IPS DF 4.7 (cell line): Measurements from ENCODE around the gene MYLK.
"Not testable (repeated sequence)": the region's sequence is repeated elsewhere in the genome, so short reads cannot be mapped to it uniquely, and the experiment has no call there.

Experiments
- DNase-seq: peaks from one replicate; pipeline ENCODE4 v3.0.0-alpha.2; 2013; ENCODE audit warnings: low spot score; ENCODE audit errors: extremely low read depth

Gene MYLK

GRCh38 chr3:123606527-123606926 lies 277.6 kb downstream of the MYLK start:
- no peak for DNase-seq

- no peak for DNase-seq
Measured at GRCh38 chr3:123605789-123606234, 278.3 kb downstream of the MYLK start.

DNA sequence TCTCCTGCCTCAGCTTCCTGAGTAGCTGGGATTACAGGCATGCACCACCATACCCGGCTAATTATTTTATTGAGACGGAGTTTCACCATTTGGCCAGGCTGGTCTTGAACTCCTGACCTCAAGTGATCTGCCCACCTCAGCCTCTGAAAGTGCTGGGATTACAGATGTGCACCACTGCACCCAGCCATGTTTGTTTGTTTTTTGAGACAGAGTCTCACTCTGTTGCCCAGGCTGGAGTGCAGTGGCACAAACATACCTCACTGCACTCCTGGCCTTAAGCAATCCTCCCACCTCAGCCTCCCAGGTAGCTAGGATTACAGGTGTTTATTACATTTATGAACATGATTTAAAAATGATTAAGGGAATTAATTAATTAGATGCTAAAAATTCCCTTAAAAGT lies 281.0 kb downstream of the MYLK start:
- DNase-seq = not testable (repeated sequence)

- DNase-seq = no peak
Measured at GRCh38 chr3:123602325-123602724, 281.8 kb downstream of the MYLK start.

- DNase-seq = not testable (repeated sequence)
Measured at GRCh38 chr3:123600863-123601262, 283.3 kb downstream of the MYLK start.

DNA sequence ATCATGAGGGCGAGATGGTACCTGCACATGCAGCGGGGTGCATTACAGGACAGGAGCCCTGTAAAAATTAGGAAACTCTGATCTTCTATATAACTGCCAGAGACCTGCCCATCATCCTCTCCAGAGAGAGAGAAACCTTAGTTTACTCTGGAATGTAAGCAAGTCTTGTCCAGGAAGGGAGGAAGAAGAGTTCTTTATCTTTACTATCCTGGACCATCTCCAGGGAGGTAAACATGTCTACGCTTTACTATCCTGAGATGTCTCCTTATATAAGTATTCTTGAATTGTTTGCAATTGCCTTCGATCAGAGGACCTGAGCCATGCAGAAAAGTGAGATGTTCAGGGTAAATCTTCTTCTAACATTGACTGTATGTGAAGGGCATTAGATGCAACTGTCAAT lies 286.6 kb downstream of the MYLK start:
- no peak for DNase-seq

DNA sequence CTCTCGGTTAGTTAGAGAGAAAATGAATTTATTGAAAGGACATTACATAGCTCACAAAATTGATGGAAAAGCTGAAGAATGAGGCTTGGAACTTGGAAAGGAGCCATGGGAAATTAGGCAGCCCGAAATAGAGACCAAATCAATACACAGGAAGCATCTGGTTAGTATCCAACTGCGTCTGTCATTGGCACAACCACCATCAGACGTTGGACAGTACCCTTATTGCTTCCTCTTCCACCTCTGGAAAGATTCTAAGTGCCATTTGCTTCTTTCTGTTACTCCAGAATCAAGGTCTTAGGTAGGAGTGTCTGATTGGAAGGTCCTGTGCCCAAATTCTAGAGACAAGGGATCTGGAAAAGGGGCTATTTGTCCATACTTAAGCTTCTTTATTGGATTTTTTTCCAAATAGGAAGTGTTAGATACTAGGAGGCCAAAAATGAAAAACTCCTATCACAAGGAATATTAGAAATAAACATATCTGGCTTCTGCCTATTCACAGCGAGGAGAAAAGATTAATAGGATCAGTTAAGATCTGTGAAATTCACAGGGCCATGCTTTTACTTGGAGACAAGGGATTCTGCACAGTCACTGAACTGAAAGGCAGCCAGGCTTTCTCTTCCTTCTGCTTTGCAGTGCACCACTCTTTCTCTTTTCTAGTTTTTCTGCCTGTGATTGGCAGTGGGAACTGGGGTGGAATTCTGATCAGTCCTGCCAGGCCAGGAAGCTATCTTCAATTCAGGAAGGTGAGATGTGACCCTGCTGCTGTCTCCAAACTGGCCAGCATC lies 288.5 kb downstream of the MYLK start:
- DNase-seq = no peak

DNA sequence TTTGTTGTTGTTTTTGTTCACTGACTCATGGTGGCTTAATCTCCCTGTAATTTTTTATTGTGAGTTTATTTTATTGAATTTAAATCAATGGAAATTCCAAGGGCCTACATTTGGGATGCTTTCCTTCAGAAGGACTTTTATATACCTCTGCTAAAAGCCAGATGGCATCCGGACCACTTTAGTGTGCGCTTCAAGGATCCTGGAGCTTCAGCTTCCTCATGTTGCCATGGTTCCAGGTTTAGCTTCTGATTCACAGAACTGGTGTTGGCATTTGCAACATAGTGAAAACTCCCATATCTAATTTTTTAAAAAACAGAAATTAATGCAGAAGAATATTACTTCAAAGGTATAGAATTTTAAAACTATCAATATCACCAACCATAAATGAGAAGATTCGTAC lies 290.8 kb downstream of the MYLK start:
- DNase-seq = no peak

DNA sequence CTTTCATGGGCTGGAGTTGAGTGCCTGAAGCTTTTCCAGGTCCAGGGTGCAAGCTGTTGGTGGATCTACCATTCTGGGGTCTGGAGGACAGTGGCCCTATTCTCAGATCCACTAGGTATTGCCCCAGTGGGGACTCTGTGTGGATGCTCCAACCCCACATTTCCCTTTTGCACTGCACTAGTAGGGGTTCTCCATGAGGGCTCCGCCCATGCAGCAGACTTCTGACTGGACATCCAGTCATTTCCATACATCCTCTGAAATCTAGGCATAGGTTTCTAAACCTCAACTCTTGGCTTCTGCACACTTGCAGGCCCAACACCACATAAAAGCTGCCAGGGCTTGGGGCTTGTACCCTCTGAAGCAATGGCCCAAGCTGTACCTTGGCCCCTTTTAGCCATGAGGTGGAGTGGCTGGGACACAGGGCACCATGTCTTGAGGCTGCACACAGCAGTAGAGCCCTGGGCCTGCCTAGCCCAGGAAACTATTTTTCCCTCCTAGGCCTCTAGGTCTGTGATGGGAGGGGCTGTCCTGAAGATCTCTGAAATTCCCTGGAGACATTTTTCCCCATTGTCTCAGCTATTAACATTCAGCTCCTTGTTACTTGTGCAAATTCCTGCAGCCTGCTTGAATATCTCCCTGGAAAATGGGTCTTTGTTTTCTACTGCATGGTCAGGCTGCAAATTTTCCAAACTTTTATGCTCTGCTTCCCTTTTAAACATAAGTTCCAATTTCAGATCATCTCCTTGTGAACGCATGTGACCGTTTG lies 293.3 kb downstream of the MYLK start:
- DNase-seq = no peak

DNA sequence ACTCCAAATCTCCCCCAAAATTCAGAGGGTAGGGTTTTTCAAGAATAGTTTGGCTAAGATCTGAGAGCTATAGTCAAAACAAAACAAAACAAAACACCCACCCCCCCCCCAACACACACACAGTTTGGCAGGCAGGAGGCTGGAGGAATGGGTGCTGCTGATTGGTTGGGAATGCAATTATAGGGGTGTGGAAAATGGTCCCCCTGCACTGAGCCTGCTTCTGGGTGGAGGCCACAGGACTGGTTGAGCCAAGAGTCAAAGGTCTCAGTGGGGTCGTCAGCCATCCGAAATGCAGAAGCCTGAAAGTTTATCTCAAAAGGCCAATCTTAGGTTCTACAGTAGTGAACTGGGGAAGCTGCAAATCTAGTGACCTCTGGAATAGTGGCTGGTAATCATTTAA lies 296.7 kb downstream of the MYLK start:
- no peak for DNase-seq

DNA sequence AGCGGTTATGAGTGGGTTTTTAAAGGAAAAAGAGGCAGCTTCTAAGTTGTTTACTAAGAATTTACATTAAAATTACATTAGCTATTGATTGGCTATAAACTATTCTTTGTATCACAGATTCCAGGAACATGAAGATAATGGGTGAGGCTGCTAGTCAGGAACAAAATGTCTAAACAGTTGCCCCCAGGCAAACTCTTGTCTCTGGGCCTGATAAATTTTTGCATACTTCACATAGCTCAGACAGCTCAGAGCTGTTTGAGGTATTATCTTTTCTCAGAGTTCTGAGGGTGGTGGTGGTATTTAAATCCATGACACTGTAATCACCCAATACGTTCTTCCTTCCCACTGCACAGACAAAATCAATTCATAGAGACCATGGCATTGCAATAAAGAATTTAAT lies 297.2 kb downstream of the MYLK start:
- no peak for DNase-seq

GRCh38 chr3:123586131-123586530 lies 298.0 kb downstream of the MYLK start:
- DNase-seq = no peak

- DNase-seq = peak; percentile 90
Measured at GRCh38 chr3:123584988-123585937, 298.9 kb downstream of the MYLK start, which contains the start of gene HACD2. HACD2 (minus strand) TSS chr3:123585053; CDS start chr3:123585027, 26 bp downstream.

DNA sequence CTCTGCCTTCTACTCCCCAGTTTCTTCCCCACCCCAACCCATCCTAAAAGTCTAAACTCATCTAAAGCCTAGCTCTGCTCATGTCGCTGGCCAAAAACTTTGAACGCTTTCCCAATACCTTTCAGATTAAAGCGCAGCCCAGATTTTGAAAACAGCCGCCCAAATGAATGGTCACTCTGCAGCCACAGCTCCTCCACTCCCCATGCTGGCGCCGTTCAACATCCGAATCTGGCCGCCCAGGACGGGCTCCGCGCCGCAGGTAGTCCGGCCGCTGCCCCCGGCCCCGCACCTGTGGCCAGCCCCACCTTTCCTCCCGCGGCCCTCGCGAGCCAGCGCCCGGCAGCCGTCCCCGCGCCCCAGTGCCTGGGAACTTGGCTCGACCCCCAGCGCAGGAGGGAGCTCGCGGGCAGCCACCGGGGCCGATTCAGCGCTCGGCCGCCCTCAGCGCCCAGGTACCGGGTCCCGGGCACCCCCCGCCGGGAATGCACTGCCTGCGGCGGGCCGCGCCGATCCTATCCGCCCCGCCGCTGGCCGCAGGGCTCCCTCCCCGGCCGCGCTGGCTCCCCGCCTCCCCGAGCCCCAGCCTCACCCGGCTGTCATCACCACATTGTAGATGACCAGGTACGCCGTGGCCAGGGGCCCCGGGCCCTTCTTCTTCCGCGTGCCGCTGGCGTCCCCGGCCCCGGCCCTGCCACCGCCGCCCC lies 299.7 kb downstream of the MYLK start:
- no peak for DNase-seq

DNA sequence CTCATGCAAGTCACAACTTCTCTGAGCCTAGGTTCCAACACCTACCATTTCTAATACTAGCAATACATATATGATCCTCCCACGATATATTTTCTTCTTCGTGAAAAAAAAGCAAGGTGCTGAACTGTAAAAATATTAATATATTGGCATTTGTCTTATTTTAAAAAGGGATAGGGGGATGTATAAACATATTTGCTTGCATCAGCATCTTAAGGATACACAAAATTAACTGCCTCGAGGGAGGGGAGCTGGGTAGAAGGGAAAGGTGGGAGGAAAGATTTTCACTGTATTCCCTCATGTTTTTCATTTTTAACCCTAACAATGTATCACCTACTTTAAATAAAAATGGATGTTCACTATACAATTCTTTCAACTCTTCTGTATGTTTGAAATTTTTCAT lies 300.6 kb downstream of the MYLK start:
- no peak for DNase-seq

DNA sequence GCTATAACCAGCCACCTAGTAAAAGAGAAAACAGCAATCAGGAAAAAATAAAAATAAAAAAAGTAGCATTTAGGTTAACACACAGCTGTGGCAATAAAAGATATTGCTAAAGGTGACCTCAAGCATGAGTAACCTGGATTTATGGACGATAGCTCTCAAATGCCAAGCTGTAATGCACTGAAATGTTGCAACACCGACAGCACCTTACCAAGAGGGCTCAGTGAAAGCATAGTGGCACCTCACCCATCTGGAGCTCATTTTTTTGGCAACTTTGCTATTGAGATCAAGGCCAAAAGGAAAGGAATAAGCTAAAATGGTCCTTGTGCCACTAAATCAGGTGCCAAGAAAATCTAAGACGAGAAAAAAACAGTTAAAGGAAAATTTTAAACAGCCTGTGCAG lies 301.8 kb downstream of the MYLK start:
- no peak for DNase-seq

DNA sequence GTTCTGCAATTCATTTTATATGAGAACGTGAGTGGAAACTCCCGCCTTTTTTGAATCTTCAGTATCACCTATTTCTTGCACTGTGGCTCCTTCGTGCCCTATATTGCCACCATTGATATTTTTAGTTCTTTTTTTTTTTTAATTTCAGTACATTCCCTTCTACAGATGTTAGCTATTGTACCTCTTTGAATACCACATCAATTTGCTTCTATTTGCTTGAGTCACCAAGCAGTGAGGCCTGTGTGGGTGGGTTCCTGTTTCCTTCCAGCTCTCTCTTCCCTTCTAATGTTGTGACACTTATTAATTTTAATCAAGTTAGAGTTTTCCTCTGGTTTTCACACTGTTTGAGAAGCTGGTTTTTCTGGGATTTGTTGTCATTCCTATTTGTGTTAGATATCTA lies 308.0 kb downstream of the MYLK start:
- DNase-seq = no peak

DNA sequence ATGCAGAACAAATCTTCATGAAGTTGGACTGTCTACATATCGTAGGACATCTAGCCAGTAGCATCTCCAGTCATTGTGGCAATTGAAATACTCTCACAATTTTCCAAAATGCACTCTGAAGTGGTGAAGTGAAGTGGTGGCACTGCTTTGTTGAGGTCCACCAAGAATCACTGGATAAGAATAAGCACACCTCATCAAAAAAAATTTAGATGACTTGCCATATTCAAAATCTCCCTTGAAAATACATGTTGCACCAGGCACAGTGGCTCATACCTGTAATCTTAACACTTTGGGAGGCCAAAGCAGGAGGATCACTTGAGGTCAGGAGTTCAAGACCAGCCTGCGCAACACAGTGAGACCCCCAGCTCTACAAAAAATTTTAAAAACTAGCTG lies 312.2 kb downstream of the MYLK start:
- no peak for DNase-seq

DNA sequence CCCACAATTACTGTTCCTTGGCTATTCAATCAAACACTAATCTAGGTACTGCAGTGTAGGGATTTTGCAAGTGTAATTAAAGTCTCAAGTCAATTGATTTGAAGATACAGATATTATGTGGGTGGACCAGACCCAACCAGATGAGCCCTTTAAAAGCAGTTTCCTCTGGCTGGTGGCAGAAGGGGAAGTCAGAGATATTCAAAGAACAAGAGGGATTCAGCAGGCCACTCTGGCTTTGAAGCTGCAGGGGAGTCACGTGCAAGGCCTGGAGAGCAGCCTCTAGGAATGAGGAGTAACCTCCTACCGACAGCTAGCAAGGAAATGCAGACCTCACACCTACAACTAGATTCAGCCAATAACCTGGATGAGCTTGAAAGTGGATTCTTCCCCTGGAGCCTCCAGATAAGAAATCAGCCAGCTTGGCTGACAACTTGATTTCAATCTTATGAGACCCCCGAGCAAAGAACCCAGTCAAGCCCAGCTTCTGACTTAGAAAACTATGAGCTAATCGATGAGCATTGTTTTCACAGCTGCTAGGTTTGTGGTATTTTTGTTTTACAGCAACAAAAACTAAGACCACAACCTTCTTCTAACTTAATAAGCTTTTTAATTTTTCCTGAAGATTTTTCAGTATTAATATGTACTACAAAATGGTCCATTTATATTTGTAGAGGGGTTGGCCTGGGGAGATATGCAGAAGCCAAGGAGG lies 312.7 kb downstream of the MYLK start:
- no peak for DNase-seq

- DNase-seq = no peak
Measured at GRCh38 chr3:123568875-123569274, 315.3 kb downstream of the MYLK start.
